Spleen (tissue), 7 donors: Measurements from ENCODE around the gene INO80C.

ENCODE experiments used
- POLR2AphosphoS5 ChIP-seq, 3 donors: sonication (generic); formaldehyde crosslinking; IDR thresholded peaks; one replicate each; pipeline ENCODE4 v1.5.1; 2017; ENCODE audit warnings: antibody characterized with exemption in 3 of 3
- TF ChIP-seq, protein P1 (sequence below), 11 experiments: fragments of 200-600 bp in 7 of 11; fragments of 450-650 bp in 4 of 11; sonication (generic) in 4 of 11; IDR thresholded peaks in 8 of 11; conservative IDR thresholded peaks in 3 of 11; 1 replicate in 7 of 11; 2 replicates in 4 of 11; pipeline versions ENCODE4 v1.4.0 to v1.8.0; 2016 to 2021; ENCODE audit warnings: antibody characterized with exemption in 11 of 11, inconsistent platforms in 4 of 11, mild to moderate bottlenecking in 1 of 11
- donor health status: DM: no; HTN: no; CAD: no; lungs with moderate emphysema.
- donor health status: DM: no; HTN: no; CAD: no.
- donor health status: DM: no; HTN: no; CAD: no.

DNA sequence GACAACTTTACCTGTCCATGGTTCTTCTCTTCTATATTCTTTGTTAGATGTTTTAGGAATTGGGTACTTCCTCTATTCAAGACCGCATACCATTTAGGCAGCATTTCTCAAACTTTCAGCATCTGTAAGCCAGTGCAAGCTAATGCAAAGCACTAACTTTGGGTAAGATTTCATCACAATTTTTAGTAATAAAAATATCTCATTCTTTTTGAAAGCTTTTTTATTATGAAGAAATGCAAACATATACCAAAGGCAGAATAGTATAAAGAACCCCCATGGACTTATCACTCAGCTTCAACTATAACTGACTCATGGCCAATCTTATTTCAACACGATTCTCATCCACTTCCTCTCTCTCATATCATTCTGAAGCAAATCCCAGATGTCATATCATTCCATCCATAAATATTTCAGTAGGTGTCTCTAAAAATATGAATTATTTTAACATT, 32.9 kb downstream of the INO80C start:
- no peak for TF ChIP-seq POLR2AphosphoS5 (IDR thresholded peaks at IDR 0.05)
- TF ChIP-seq, protein P1, sequence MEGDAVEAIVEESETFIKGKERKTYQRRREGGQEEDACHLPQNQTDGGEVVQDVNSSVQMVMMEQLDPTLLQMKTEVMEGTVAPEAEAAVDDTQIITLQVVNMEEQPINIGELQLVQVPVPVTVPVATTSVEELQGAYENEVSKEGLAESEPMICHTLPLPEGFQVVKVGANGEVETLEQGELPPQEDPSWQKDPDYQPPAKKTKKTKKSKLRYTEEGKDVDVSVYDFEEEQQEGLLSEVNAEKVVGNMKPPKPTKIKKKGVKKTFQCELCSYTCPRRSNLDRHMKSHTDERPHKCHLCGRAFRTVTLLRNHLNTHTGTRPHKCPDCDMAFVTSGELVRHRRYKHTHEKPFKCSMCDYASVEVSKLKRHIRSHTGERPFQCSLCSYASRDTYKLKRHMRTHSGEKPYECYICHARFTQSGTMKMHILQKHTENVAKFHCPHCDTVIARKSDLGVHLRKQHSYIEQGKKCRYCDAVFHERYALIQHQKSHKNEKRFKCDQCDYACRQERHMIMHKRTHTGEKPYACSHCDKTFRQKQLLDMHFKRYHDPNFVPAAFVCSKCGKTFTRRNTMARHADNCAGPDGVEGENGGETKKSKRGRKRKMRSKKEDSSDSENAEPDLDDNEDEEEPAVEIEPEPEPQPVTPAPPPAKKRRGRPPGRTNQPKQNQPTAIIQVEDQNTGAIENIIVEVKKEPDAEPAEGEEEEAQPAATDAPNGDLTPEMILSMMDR (IDR thresholded peaks at IDR 0.05 in 8 of 11, conservative IDR thresholded peaks at IDR 0.05 in 3 of 11): no peak
